GM20431 (cell line): Measurements from ENCODE around the gene TBC1D2B.

Experiments used
- in situ Hi-C: fragments of 300-500 bp; cut with MseI, MboI; formaldehyde crosslinking; loops from one replicate; pipeline ENCODE4 v1.15.0; 2020; ENCODE audit warnings: low sequenced_read_pairs; ENCODE audit not compliant: unreplicated experiment

TBC1D2B gene

DNA sequence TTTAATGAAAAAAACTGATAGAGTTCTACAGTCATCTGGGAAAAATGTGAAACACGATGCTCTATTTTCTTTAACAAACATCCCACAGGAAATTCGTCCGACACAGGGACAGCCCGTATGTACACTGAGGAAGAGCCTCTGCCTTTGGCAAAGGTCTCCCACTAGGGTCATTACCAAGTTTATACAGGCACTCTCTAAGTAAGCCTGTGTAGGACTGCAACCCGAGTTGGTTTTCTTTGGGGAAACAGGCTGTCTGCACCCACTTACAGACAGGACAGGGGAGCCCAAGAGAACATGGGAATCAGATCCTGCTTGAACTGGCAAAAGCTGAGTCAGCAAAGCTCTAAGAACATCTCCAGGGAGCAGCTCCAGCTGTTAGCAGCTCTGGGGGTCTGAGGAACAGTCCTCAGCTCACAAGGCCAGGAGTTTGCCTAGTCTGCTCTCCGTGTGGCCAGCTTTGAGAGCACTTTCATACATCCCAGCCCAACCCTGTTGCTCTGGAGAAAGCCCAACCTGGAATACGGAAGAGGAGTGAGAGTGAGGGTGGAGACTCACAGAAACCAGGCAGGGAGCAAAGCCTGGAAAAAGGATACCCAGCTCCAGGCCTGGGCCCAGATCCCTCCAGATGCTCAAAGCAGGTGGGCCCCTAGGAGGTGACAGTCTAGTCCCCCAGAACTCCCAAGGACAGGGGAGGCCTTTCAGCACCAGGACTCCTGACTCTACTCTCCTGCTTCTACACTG is 1.9 kb downstream of the TBC1D2B start:
- in situ Hi-C loops: no loop called here

DNA sequence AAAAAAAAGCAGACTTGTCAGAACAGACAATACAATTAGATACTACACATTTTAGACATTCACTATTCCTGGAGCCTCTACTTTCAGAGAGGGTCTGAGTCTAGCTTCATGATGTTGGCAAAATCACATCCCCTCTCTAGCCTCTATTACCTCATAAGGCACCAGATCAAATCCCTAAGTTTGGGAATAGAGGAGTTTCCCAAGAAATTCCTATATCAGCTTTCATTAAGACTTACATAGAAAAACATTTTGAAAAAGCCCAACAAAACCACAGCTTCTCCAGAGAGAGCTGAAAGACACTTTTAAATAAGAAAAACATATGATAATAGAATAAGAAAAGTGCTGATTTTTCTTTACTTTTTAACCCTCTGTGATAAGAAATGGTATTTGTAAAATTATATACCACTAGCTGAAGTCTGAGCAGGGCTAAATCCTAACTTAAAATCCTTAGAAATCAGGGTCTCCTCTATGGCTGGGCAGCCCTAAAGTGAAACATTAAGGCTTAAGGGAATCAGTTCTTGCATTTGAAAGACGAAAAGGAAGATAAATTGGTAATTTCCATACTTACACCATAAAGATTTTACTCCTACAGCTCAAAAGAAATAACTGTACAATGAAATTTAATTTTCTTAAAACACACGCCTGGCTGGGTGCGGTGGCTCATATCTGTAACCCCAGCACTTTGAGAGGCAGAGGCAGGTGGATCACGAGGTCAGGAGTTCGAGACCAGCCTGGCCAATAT is 4.3 kb downstream of the TBC1D2B start:
- in situ Hi-C loops: no loop called here

DNA sequence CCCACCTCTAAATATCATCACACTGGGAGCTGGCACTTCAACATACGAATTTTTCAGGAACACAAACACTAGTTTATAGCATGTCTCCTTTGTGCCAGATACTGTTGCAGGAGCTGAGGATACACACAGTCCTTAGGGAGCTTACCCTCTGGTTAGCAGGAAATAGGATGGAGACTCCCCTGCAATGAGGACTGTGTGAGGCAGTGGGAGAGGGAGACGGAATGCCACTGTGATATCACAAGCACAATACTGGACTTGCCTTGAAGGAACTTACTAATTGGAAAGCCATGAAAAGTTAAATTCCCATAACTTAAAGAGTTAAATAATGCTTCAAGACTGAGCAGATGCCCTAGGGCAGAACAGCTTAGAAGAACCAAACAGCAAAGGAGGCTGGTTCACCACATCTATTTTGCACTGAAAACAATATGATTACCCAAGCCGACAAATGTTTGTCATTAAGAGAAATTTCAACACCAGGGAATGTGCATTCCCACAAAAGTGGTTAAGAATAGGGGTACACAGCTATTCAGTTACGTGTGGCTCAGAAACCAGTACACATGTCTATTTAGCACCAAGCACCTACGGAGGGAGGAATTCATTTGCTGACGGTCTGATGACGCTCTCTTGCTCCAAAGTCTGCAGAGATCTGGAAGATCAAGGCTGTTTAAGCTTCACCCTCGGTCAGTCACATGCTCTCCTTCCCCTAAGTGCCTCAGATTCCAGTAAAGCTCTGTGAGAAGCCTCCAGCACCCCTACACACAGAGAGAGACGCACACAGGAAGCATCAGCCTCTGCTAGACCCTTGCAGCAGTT is 5.2 kb downstream of the TBC1D2B start:
- in situ Hi-C loops: no loop called here

DNA sequence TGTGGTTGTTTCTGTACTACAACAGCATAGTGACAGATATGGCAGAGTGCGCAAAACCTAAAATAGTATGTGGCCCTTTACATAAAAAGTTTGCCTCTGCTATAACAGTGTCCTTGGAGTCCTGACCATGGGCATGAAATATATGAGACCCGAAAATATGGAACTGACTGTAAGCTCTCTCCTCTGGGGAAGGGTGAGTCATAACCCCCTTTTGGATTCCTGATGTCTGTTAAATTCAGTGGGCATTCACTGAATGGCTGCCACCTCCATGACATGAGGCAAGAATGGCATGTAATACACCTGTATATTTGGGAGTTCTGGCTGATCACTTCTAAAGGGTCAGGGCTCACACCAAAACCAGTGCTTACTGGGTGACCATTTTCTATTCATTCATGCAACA is 6.1 kb downstream of the TBC1D2B start:
- in situ Hi-C loops: no loop called here

DNA sequence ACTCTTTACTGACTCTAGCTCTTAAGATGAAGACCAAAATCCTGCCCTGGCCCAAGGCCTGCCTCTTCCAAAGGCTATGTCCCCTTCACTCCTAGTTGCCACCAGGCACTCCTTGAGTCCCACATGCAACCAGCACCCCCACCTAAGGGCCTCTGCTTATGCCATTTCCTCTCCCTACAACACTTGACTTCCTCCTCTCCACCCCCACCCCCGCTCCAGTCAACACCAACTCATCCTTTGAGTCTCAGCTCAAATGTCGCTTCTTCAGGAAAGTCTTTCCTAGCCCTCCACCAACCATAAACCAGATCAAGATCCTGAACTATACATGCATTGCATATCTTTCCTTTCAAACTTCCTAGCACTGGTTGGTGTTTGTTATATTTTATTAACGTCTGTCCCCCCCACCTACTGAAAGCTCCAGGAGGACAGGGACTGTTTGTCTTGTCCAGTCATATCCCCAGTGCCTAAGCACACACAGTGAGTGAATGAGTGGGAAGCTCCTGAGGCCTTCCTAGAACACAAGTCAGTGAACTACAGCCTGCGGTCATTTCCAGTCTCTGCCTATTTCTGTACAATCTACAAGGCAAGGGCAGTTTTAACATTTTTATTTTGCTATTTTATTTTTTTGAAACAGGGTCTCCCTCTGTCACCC is 7.3 kb downstream of the TBC1D2B start:
- in situ Hi-C loops: no loop called here

DNA sequence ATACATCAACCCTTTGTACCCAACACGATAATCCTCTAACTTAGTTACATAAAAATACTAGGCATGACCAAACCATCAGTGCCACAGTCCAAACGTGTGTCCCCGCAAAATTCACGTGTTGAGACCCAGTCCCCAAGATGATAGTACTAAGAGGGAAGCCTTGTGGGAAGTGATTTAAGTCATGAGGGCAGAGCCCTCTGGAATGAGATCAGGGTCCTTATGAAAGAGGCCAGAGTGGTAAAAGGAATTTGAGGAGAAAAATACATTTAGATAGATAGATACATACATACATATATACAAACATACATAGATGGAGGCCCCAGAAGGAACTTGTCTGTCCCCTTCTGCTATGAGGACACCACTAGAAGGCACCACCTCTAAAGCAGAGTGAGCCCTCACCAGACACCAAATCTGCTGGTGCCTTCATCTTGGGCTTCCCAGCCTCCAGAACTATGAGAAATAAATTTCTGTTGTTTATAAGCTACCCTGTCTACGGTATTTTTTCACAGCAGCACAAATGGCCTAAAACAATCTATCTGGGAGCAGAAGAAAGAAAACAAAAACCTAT is 8.0 kb downstream of the TBC1D2B start:
- in situ Hi-C loops: no loop called here

DNA sequence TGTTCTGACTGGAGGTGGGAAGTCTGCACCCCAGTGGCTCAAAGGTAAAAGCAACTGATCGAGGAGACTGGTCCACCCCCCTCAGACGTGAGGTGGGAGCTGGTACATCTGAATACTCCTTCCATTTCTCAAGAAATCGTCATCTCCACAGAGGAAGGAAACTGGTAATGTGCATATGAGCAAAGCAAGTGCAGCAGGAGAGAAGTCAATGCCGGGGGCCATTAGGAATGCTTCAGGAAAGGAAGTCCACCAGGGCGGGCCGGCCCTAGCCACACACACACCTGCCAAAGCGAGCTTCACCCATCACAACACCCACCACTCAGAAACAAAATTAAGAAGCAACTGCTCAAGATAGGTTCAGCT is 8.5 kb downstream of the TBC1D2B start:
- in situ Hi-C loops: no loop called here

DNA sequence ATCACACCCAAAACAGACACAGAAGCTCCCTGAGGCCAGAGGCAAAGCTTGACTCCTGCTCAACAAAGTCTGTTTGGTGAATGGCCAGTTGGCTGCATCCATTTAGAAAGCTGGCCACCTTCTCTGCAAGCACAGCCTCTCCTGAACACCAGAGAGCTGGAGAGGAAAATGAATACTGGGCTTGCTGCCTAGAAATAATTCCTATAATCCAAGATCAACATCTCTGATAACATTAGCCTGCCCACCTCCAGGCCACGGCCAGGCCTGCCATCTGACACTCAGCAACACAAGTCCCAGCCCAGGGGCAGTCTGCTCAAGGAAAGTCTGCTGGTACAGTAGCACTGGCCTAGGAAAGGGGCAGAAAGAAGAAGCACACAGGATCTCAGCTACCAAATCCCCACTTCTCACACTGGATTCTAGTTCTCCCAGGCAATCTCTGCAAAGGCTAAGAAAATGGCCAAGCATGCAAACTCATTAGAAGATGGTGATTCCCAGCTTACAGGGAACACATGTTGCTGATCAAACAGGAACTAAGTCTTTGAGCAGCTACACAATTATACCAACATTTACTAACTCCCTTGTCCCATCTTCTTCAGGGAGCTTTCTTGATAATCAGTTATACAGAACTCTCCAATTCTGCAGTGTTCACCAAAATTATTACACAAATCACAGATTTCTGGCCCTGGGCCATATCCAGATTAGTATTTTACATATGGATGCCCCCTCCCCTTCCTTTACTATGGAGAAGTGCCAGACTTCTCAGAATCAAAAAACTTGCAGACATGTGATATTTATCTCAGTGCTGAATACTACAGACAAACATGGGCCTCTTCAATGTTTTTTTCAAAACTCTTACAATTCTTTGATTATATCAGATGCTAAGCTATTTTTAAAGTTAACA is 9.9 kb downstream of the TBC1D2B start:
- in situ Hi-C loops: no loop called here

DNA sequence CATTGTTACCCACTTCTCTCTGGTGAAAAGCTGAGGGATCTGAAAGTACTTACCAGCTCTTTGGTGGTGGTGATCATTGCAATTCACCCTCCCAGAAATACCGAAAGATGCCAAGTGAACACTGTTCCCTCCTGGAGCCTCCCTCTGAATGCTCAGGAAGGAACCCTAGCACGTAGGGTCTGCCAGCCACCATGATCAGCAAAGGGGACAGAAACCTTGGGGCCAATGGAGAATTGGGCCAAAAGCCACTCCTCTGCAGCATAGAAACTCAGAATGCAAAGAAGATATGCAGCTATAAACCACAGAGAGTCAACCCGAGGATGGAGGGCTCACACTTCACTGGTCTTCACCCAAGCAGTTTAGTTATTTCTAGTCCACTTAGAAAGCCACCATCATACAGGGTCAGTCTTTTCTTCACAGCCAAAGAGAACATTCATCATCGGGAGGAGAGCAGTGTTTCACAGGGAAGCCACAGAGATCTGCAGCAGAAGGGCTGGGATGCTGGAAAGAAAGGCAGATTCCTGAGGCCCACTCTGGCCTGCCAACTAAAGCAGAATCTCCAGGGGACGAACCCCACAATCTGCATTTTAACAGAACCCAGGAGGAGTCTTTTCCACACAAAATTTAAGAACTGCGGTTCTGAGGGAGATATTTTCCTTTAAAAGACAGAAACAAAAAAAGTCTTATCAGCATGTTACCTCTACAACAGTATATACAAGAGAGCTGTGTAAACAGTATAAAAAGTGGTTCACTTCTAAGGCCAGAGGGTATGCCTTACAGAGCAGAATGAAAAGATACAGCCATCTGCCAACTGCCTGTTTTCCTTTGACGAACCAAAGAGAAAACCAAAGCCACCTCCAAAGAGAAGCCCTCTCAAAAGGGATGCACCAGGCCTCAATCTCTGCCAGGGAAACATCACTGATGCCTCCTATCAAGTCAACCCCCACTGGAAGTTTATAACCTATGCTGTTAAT is 11.3 kb downstream of the TBC1D2B start:
- in situ Hi-C loops: no loop called here

DNA sequence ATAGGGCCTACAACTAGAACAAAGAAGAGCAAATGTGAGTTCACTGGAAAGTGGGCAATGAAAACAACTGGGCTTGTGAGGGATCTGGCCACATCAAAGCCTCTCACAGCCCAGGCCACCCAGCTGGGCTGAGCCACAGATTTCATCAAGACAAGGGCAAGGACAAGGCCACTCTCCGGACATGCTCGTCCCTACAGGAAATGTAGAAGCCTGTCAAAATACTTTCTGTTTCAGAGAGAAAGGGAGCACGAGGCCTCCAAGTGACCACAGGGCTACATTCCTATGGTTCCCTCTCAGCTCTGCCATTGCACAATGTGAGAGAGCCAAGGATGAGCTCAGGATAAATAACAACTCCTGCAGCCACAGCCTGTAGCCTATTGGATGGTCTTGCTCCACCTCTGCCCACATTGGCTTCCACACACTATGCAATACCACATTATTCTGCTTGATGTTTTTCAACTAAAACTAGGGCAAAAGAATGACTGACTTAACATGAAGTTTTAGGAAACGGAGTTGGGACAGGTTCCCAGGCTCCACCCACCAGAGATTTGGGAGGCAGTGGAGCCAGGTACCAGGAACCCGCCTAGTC is 12.1 kb downstream of the TBC1D2B start:
- in situ Hi-C loops: no loop called here

DNA sequence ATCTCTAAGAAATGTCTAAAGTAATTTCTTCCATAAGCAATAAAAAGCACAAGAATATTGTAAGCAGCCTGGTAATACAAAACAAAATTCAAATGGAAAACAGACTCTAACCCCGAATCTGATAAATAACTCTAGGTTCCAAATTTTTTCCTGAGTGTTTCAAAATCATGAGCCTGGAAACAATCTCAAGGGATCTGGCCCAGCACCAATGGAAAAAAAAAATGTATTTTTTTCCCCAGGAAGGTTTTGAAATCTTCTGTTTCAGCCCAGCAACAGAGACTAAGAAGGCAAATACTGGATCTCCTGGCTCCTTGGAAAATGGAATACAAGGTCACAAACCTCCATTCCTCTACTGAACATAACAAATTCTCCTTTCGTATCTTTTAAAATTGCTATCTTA is 13.0 kb downstream of the TBC1D2B start:
- in situ Hi-C loops: no loop called here

DNA sequence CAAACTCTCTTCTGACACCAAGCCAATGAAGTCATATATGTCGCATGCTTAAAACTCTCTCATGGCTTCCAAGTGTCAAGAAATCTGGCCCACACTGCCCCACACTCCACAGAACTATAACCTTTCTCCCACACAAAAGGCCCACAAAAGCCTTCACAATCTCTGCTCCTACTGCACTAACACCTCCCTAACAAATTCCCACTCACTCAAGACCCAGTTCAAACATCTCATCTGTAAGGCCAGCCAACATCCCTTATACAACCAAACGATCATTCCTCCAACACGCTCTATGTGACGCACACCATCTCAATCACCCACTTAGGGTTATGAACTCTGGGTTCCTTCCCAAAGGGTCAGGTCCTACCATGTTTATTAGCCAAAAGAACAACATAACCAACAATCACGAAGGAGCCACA is 13.5 kb downstream of the TBC1D2B start:
- in situ Hi-C loops: no loop called here

DNA sequence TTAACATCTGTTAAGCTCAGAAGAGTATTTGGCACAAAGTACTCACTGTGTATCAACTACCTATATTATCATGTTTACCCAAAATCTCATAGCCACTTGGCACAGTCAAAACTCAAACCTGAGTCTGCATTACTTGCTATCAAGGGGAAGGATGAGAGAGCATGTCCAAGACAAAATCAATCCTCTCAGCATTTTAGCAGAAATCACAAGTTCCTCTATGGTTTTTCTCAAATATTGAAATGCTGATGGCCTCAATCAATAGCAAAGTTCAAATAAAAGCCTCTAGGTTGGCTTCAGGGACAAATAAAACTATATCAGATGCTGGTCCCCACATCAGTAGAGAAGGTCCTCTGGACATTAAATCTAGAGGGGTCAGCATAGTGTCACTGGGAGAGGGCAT is 14.3 kb downstream of the TBC1D2B start:
- in situ Hi-C loops: no loop called here

DNA sequence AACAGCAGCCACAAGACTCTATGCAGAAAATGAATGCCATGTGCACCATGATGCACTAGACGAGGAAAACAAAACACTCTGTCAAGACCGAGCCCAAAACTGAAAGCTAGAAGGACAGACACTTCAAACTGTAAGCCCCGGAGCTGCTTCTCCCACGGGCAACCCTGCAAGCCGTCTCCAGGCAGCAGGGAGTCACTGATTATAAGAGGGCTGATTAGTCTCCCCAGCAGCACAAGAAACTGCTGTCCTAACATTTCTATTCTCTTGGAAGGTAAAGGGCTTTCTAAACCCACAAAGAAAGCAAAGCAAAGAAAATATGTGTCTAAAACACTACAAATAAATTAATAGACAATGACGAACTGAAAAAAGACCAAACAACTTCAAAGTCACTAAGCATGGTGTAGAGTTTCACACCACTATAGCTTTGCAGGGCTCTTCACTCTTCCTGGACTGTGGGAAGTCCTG is 15.5 kb downstream of the TBC1D2B start:
- in situ Hi-C loops: no loop called here

DNA sequence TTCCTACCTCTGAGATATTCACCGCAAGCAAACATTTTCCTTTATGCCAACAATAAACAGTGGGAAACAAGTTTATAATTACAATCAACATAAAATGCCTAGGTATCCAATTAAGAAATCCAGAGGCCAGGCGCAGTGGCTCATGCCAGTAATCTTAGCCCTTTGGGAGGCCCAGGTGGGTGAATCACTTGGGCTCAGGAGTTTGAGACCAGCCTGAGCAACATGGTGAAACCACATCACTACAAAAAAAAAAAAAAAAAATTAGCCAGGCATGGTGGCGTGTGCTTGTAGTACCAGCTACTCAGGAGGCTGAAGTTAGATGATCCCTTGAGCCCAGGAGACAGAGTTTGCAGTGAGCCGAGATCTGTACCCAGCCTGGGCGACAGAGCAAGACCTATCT is 17.3 kb downstream of the TBC1D2B start:
- in situ Hi-C loops: no loop called here

DNA sequence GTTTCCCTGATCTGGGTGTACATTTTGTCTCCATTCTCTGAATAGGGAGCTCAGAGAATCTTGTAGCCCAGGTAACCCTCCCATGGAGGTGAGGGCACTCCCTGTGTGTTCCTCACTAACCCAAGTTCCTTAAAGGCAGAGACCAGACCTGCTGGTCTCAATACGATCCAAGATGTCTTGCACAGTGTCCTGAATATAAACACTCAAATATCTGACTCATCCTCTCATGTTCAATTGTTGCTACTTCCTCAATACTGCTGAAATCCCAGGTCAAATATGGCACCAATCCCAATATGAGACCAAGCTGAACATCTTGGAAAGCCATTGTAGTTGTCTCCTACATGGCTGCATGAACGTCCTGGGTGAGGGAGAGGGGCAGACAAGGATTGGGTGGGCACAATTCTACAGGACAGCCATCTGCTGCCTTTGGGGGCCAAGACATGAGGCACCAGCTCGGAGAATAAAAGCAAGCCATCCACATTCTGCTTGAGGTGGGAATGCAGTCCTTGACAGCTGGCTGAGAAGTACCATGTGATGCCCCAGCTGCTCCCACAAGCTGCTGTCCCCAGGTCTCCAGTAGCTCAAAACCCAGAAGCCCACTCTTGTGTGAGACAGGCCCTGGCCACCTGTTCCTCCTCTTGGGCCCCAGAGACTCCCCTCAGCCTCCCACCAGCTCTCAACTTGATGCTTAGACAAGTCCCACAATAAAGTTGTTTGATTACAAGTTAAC is 18.2 kb downstream of the TBC1D2B start:
- in situ Hi-C loops: no loop called here

DNA sequence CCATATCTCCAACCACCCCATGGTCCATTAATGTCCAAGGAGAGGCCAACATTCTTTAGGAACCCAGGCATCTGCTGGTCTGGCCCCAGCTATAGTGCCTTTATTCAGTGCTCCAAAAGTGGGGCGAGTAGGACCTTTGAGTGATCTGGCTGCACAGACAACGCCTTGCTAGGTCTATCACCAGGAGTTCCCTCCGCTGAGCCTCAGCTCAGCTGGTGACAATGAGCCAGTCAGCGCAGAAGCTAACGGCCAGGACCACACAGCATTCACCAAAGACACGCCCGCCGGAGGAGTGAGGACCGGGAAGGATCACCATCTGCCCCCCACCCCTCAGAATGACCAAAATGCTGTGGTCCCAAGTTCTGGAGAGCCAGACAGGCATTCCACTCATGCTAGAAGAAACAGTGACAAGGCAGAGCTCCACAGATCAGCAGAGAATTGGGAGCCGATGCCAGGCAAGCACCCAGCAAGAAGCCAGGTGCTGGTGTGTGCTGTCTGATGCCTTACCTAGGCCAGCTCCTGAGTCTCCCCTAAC is 19.0 kb downstream of the TBC1D2B start:
- in situ Hi-C loops: no loop called here
